ENCODE data around the gene GABPB2.

DNA sequence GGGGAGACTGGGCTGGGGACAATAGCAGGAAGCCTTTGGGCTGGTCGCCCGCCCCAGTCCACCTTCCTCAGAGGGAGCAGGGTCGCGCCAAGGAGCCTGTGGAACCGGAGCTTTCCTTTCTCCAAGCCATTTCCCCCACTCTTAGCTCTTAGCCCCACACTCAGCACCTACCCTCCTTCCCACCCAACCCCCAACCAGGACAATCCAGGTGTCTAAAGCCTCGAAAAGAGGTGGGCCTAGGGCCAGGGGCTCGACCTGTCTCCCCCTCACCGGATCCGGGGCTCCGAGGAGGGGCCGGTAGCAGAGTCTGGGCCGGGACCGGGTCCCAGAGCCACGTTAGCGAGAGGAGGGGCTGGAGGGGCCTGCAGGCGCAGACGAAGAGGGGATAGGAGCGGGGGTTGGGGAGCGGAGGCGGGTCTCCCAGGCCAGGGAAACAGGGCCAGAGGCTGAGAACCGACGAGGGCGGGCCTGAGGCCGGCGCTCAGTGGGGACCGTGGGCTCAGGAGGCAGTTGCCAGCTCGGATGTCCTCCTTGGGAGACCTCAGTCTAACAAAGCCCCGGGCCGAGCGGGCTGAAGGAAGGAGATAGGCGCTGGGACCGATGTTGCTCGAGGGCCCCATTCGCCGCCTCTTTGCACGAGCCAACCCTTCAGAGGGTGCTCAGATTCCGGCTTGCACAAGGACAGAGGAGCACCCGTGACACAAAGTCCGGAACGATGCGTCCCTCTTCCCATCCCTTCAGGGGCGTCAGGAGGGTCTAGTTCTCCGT is 74.9 kb downstream of the GABPB2 start:
- no peak for TF ChIP-seq CTCF (IDR thresholded peaks at IDR 0.05; ENCODE audit: low read length)
- no peak for TF ChIP-seq EZH2 (IDR thresholded peaks at IDR 0.05; ENCODE audit: borderline replicate concordance, low read length)
